Ishikawa (cell line): ENCODE measurements around the gene SGCD.

Experiments
- CEBPB ChIP-seq: IDR thresholded peaks from 2 replicates; pipeline ENCODE4 v1.6.1; 2012
- CREB1 ChIP-seq: IDR thresholded peaks from 2 replicates; pipeline ENCODE4 v1.6.1; 2012; ENCODE audit warnings: low read depth
- EGR1 ChIP-seq: IDR thresholded peaks from 2 replicates; pipeline ENCODE4 v1.6.1; 2012
- EP300 ChIP-seq: IDR thresholded peaks from 2 replicates; pipeline ENCODE4 v1.6.1; 2012; ENCODE audit warnings: borderline replicate concordance
- FOXM1 ChIP-seq: IDR thresholded peaks from 2 replicates; pipeline ENCODE4 v1.6.1; 2012; ENCODE audit warnings: low read depth, borderline replicate concordance
- NFIC ChIP-seq: IDR thresholded peaks from 2 replicates; pipeline ENCODE4 v1.6.1; 2012
- RAD21 ChIP-seq: IDR thresholded peaks from 2 replicates; pipeline ENCODE4 v1.6.1; 2012; ENCODE audit warnings: low read depth
- TAF1 ChIP-seq: IDR thresholded peaks from 2 replicates; pipeline ENCODE4 v1.6.1; 2012; ENCODE audit warnings: low read depth, mild to moderate bottlenecking
- TCF12 ChIP-seq: IDR thresholded peaks from 2 replicates; pipeline ENCODE4 v1.6.1; 2012; ENCODE audit warnings: low read depth
- TEAD4 ChIP-seq: IDR thresholded peaks from 2 replicates; pipeline ENCODE4 v1.6.1; 2012
- YY1 ChIP-seq: IDR thresholded peaks from 2 replicates; pipeline ENCODE4 v1.6.1; 2012; ENCODE audit warnings: low read depth
- ZBTB7A ChIP-seq: IDR thresholded peaks from 2 replicates; pipeline ENCODE4 v1.6.1; 2012; ENCODE audit warnings: low read depth
- TF ChIP-seq, protein P1 (sequence below): IDR thresholded peaks from 2 replicates; pipeline ENCODE4 v1.6.1; 2012
- TF ChIP-seq, protein P2 (sequence below): IDR thresholded peaks from 2 replicates; pipeline ENCODE4 v1.6.1; 2012
- TF ChIP-seq, protein P3 (sequence below): IDR thresholded peaks from 2 replicates; pipeline ENCODE4 v1.6.1; 2012; ENCODE audit warnings: low read depth, mild to moderate bottlenecking

The SGCD gene

DNA sequence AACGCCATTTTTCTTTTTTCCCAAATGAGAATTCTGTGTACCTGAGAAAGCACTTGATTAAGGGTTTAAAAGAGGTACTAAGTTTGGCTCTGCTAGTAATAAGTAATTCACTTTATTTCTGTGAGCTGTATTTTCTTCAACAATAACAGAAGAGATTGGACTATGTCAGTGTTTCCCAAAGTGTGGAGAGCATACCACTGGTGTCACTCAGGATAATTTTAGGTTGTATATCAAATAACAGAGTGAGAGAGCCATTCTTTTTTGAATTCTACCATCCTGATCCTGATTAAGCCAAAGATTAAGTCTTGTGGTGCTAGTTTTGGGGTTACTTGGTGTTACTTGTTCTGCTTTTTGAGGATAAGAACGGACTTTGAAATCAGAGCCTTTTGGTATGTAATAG is 380.8 kb downstream of the SGCD start:
- TF ChIP-seq CEBPB, result no peak
- TF ChIP-seq, protein P1, sequence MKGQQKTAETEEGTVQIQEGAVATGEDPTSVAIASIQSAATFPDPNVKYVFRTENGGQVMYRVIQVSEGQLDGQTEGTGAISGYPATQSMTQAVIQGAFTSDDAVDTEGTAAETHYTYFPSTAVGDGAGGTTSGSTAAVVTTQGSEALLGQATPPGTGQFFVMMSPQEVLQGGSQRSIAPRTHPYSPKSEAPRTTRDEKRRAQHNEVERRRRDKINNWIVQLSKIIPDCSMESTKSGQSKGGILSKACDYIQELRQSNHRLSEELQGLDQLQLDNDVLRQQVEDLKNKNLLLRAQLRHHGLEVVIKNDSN, result no peak
- TF ChIP-seq FOXM1, result no peak
- TF ChIP-seq, protein P2, sequence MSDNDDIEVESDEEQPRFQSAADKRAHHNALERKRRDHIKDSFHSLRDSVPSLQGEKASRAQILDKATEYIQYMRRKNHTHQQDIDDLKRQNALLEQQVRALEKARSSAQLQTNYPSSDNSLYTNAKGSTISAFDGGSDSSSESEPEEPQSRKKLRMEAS, result no peak
- no peak for TF ChIP-seq YY1
- TF ChIP-seq TEAD4, result no peak
- TF ChIP-seq EP300, result no peak
- TF ChIP-seq ZBTB7A, result no peak
- TF ChIP-seq RAD21, result no peak
- TF ChIP-seq CREB1, result no peak
- TF ChIP-seq, protein P3, sequence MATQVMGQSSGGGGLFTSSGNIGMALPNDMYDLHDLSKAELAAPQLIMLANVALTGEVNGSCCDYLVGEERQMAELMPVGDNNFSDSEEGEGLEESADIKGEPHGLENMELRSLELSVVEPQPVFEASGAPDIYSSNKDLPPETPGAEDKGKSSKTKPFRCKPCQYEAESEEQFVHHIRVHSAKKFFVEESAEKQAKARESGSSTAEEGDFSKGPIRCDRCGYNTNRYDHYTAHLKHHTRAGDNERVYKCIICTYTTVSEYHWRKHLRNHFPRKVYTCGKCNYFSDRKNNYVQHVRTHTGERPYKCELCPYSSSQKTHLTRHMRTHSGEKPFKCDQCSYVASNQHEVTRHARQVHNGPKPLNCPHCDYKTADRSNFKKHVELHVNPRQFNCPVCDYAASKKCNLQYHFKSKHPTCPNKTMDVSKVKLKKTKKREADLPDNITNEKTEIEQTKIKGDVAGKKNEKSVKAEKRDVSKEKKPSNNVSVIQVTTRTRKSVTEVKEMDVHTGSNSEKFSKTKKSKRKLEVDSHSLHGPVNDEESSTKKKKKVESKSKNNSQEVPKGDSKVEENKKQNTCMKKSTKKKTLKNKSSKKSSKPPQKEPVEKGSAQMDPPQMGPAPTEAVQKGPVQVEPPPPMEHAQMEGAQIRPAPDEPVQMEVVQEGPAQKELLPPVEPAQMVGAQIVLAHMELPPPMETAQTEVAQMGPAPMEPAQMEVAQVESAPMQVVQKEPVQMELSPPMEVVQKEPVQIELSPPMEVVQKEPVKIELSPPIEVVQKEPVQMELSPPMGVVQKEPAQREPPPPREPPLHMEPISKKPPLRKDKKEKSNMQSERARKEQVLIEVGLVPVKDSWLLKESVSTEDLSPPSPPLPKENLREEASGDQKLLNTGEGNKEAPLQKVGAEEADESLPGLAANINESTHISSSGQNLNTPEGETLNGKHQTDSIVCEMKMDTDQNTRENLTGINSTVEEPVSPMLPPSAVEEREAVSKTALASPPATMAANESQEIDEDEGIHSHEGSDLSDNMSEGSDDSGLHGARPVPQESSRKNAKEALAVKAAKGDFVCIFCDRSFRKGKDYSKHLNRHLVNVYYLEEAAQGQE, result no peak
- no peak for TF ChIP-seq TAF1
- TF ChIP-seq TCF12, result no peak
- no peak for TF ChIP-seq NFIC
- no peak for TF ChIP-seq EGR1

DNA sequence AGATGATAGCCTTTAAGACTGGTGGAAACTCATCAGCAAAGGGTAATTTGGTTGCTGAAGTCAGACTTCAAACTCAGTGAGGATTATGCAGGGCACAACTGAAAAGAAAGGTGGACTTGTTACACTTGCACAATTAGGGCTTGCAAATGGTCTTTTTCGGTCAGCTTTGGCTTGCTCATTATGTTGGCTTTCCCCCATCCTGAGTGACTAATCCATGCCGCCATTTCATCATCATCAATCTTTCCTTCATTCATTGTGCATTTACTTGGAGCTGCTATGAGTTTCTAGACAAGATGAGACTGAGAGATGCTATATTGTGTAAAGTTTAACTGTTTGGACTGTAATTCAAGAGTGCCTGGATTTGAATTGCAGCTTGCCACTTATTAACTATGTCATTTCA is 388.3 kb downstream of the SGCD start:
- TF ChIP-seq EGR1 (no peak), RAD21 (no peak), FOXM1 (no peak), TEAD4 (no peak), CEBPB (no peak), EP300 (no peak), CREB1 (no peak), TCF12 (no peak), ZBTB7A (no peak)
- TF ChIP-seq, protein P3, result no peak
- TF ChIP-seq, protein P1, result no peak

DNA sequence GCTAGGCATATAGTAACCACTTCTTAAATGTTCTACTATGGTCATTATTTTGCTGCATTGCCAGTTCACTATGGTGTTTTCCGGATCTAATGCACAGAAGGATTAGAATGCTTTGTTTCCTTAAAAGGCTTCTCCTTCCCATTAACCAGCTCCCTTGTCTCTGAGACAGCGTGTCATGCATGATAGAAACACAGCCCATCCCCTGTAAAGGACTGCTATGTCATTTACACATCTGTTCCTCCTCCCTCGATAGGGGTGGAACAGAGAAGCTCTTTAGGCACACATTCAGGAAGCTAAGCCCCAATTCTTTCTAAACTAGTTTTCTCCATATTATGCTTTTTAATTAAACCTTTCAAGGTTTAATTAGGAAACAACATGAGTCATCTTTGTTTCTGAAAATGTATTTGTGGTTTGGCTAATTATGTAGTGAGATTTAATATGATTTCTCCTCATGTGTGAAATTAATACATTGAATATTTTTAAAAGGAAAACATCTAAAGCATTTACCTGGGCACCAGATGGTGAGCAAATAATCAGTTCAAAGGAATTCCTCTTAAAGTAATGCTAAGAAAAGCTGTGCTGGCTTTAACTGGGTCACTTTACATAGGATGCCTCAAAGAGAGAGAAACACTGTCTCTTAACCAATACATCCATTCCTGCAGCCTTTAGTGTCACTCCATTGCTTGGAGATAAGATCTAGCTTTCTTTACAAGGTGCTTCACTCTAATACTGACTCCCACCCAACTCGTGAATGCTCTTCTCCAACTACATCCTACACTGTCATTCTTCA is 389.8 kb downstream of the SGCD start:
- TF ChIP-seq FOXM1, result no peak
- TF ChIP-seq, protein P1, result no peak
- no peak for TF ChIP-seq TEAD4
- TF ChIP-seq TCF12, result no peak
- TF ChIP-seq EGR1, result no peak
- no peak for TF ChIP-seq TAF1
- TF ChIP-seq YY1, result no peak
- no peak for TF ChIP-seq ZBTB7A
- TF ChIP-seq CEBPB, result no peak

DNA sequence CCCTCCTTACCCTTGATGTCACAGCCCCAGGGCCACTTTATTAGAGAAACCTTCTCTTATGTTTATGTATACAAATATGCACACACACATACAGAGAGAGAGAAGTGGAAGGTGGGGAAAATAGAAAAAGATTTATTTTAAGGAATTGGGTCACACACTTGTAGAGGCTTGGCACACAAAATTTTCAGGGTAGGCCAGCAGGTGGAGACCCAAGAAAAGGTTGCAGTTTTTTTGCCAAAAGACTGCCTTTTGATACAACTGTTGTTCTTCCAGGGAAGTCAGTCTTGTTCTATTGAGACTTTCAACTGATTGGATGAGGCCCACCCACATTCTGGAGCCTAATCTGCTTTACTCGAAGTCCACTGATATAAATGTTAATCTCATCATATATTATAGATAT is 392.0 kb downstream of the SGCD start:
- TF ChIP-seq EGR1 (no peak), TEAD4 (no peak), NFIC (no peak), FOXM1 (no peak), YY1 (no peak), ZBTB7A (no peak), RAD21 (no peak), TCF12 (no peak), CREB1 (no peak), CEBPB (no peak), EP300 (no peak), TAF1 (no peak)
- TF ChIP-seq, protein P2, result no peak
- TF ChIP-seq, protein P1, result no peak
- TF ChIP-seq, protein P3, result no peak
